Suprapubic skin (tissue), 3 donors: ENCODE measurements around the gene PDZD7.

Source experiments
- CTCF ChIP-seq, 2 donors: fragments of 200-600 bp in 1 of 2; fragments of 450-650 bp in 1 of 2; sonication (generic) in 1 of 2; IDR thresholded peaks; one replicate each; pipeline ENCODE4 v1.5.1; 2016 to 2019; ENCODE audit warnings: antibody characterized with exemption in 2 of 2, mild to moderate bottlenecking in 1 of 2, moderate library complexity in 1 of 2
- POLR2AphosphoS5 ChIP-seq, 3 donors: sonication (generic); formaldehyde crosslinking; IDR thresholded peaks; one replicate each; pipeline ENCODE4 v1.6.1; 2017; ENCODE audit warnings: antibody characterized with exemption in 3 of 3

- no peak for TF ChIP-seq CTCF (IDR thresholded peaks at IDR 0.05)
- TF ChIP-seq POLR2AphosphoS5 (IDR thresholded peaks at IDR 0.05), result no peak
These were observed 36.0 kb upstream of the PDZD7 start for GRCh38 chr10:101066896-101067355.
